Stomach (tissue), 9 donors: ENCODE results near the gene EXOC1. TPM values are rescaled to one million over a fixed set of nuclear protein-coding genes. Genes with fewer than 3 reads are reported as not detected.

Experiments used
- DNase-seq, 2 donors: peaks; one replicate each; pipeline versions ENCODE4 v3.0.0 to v3.0.0-alpha.2; 2013 to 2019
- H3K27ac ChIP-seq, 5 donors: fragments of 200-600 bp in 4 of 5; sonication (generic) in 4 of 5; one replicate each; pipeline ENCODE4 v1.5.1; 2013 to 2019; ENCODE audit warnings: mild to moderate bottlenecking in 1 of 5, moderate library complexity in 1 of 5
- H3K27me3 ChIP-seq, 3 donors: fragments of 200-600 bp; sonication (generic); one replicate each; pipeline ENCODE4 v1.5.1; 2017 to 2019; ENCODE audit warnings: mixed run types in 1 of 3
- H3K36me3 ChIP-seq, 4 donors: fragments of 200-600 bp; sonication (generic); 1 replicate in 3 of 4; 2 replicates in 1 of 4; pipeline ENCODE4 v1.5.1; 2016 to 2019
- H3K4me1 ChIP-seq, 4 donors: fragments of 200-600 bp; sonication (generic); one replicate each; pipeline ENCODE4 v1.5.1; 2016 to 2019
- H3K4me3 ChIP-seq, 4 donors: fragments of 200-600 bp; sonication (generic) in 3 of 4; one replicate each; pipeline ENCODE4 v1.5.1; 2016 to 2019; ENCODE audit warnings: mild to moderate bottlenecking in 1 of 4
- H3K9me3 ChIP-seq, 4 donors: fragments of 200-600 bp; sonication (generic); one replicate each; pipeline ENCODE4 v1.5.1; 2016 to 2019
- EP300 ChIP-seq: sonication (generic); formaldehyde crosslinking; IDR thresholded peaks from one replicate; pipeline ENCODE4 v1.6.1; 2017; ENCODE audit warnings: antibody characterized with exemption
- POLR2A ChIP-seq, 4 donors: fragments of 450-650 bp; IDR thresholded peaks; one replicate each; pipeline ENCODE4 v1.6.1; 2016; ENCODE audit warnings: antibody characterized with exemption in 4 of 4, control low read depth in 2 of 4, mild to moderate bottlenecking in 1 of 4, moderate library complexity in 1 of 4
- POLR2AphosphoS5 ChIP-seq, 3 donors: sonication (generic); formaldehyde crosslinking; IDR thresholded peaks; one replicate each; pipeline ENCODE4 v1.6.1; 2016; ENCODE audit warnings: antibody characterized with exemption in 3 of 3
- WGBS, 5 donors: extraction: QIAGEN DNeasy Blood & Tissue Kit in 3 of 5; methylation state at CpG; one replicate each; pipeline versions ENCODE4 v1.1.5 to v1.1.7; 2013 to 2018; 5-methylcytosine and 5-hydroxymethylcytosine counted together
- intact Hi-C: fragments of 100-400 bp; cut with DNase I; formaldehyde crosslinking; loops from one replicate; pipeline ENCODE4 v1.15.1; 2023; ENCODE audit warnings: low total_unique reads
- polyA plus RNA-seq, 3 donors: library from polyadenylated mRNA; stranded (reverse); fragments of 200-250 nt; gene quantifications; one replicate each; pipeline ENCODE4 v1.2.3, GENCODE V29; 2013
- total RNA-seq, 5 donors: library from RNA; depleted of rRNA; stranded (reverse); fragments of >200 nt; gene quantifications; one replicate each; pipeline versions ENCODE4 v1.1.0 to v1.2.3, GENCODE V29; 2014 to 2016
- TF ChIP-seq, protein P1 (sequence below), 7 experiments: fragments of 450-650 bp in 4 of 7; fragments of 200-600 bp in 3 of 7; sonication (generic) in 3 of 7; IDR thresholded peaks; one replicate each; pipeline ENCODE4 v1.5.1; 2016 to 2019; ENCODE audit warnings: antibody characterized with exemption in 7 of 7, control low read depth in 2 of 7, mild to moderate bottlenecking in 1 of 7
- donor health status: healthy with polysubstance abuse.
- donor health status: Bipolar disorder and iron deficiency.
- donor health status: healthy.

EXOC1 gene
- total and polyA plus RNA-seq, 8 donors = 10.1 to 174 (median 26.2) TPM

GRCh38 chr4:55902677-55903076 is 49.2 kb downstream of the EXOC1 start:
- Histone ChIP-seq H3K4me3 (no peak overlapping the region), H3K4me1 (peaks cover 0 to 7% (median 3%) of the 10 kb centered on the region in 4 donors), H3K36me3 (peaks cover 13 to 75% (median 65%) of the 10 kb centered on the region in 4 donors), H3K9me3 (no peaks in the 10 kb centered on the region), H3K27me3 (no peaks in the 10 kb centered on the region), H3K27ac (no peak overlapping the region)
- WGBS, 5 donors = 92 to 97% (median 97%) methylated on average over 4 of the region's 4 CpGs
- TF ChIP-seq POLR2A (IDR thresholded peaks at IDR 0.05) = no peak
- no peak for TF ChIP-seq POLR2AphosphoS5 (IDR thresholded peaks at IDR 0.05)
- TF ChIP-seq, protein P1, sequence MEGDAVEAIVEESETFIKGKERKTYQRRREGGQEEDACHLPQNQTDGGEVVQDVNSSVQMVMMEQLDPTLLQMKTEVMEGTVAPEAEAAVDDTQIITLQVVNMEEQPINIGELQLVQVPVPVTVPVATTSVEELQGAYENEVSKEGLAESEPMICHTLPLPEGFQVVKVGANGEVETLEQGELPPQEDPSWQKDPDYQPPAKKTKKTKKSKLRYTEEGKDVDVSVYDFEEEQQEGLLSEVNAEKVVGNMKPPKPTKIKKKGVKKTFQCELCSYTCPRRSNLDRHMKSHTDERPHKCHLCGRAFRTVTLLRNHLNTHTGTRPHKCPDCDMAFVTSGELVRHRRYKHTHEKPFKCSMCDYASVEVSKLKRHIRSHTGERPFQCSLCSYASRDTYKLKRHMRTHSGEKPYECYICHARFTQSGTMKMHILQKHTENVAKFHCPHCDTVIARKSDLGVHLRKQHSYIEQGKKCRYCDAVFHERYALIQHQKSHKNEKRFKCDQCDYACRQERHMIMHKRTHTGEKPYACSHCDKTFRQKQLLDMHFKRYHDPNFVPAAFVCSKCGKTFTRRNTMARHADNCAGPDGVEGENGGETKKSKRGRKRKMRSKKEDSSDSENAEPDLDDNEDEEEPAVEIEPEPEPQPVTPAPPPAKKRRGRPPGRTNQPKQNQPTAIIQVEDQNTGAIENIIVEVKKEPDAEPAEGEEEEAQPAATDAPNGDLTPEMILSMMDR (IDR thresholded peaks at IDR 0.05) = no peak
- TF ChIP-seq EP300 = no peak
- no peak for DNase-seq
- intact Hi-C loops = no loop called here

- H3K36me3 ChIP-seq = peaks cover 7 to 67% (median 58%) of the 10 kb centered on the region in 4 donors
- peaks cover 0 to 8% (median 3%) of the 10 kb centered on the region in 4 donors for H3K4me1 ChIP-seq
Observed at GRCh38 chr4:55903577-55903976, 50.1 kb downstream of the EXOC1 start.

DNA sequence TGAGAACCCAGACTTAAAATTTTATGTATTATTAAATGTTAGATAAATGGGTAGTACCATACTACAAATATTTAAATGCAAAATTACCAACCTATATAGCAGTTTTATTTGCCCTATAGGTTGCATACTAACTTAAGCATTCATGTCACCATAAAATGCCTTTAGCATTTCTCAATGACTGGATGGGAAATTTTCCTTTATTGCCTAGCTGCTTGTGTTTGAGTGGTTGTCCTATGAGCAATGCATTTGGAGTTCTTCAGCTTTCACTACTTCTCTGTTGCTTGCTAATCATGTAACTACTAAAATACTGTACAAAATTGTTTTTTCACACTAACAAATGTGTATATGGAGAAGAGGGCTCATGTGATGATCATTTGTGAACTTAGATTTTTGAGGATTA is 51.1 kb downstream of the EXOC1 start:
- Histone ChIP-seq H3K27ac (no peak overlapping the region), H3K9me3 (no peaks in the 10 kb centered on the region), H3K4me3 (no peak overlapping the region), H3K27me3 (no peaks in the 10 kb centered on the region), H3K4me1 (peaks cover 0 to 8% (median 3%) of the 10 kb centered on the region in 4 donors), H3K36me3 (peaks cover 7 to 60% (median 52%) of the 10 kb centered on the region in 4 donors)
- TF ChIP-seq POLR2AphosphoS5 (IDR thresholded peaks at IDR 0.05) (no peak), EP300 (no peak), POLR2A (IDR thresholded peaks at IDR 0.05) (no peak)
- TF ChIP-seq, protein P1 (IDR thresholded peaks at IDR 0.05) = no peak
- intact Hi-C loops = no loop called here
- no peak for DNase-seq

More at GRCh38 chr4:55903577-55903976, 50.1 kb downstream of the EXOC1 start:
- no peak overlapping the region for H3K27ac ChIP-seq
- H3K4me3 ChIP-seq = no peak overlapping the region
- H3K9me3 ChIP-seq = no peaks in the 10 kb centered on the region
- no peak for DNase-seq
- H3K27me3 ChIP-seq = no peaks in the 10 kb centered on the region
- intact Hi-C loops = no loop called here
- TF ChIP-seq POLR2A (IDR thresholded peaks at IDR 0.05) (no peak), EP300 (no peak), POLR2AphosphoS5 (IDR thresholded peaks at IDR 0.05) (no peak)
- TF ChIP-seq, protein P1 (IDR thresholded peaks at IDR 0.05) = no peak

DNA sequence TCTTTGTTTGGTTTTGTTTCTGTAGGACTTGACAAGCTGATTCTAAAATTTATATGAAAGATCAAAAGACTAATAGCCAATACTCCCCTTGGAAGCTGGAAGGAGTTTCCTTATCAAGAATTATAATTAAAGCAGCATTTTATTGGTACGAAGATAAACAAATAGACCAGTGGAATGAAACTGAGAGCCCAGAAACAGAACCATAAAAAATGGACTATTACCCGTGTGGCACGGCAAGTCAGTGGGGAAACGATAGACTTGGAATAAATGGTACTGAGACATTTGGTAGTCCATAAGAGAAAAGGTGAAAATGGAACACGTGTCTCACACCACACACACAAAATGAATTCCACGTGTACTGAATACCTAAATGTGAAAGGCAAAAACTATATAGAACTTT is 52.9 kb downstream of the EXOC1 start:
- H3K27ac ChIP-seq = no peak overlapping the region
- 72 to 85% (median 76%) methylated on average over 6 of the region's 6 CpGs for WGBS, 5 donors
- no peak for DNase-seq

More for the DNA sequence above, 52.9 kb downstream of the EXOC1 start:
- H3K27me3 ChIP-seq = no peaks in the 10 kb centered on the region
- peaks cover 0 to 8% (median 3%) of the 10 kb centered on the region in 4 donors for H3K4me1 ChIP-seq
- H3K36me3 ChIP-seq = peaks cover 4 to 46% (median 37%) of the 10 kb centered on the region in 4 donors
- intact Hi-C loops = no loop called here
- no peaks in the 10 kb centered on the region for H3K9me3 ChIP-seq
- TF ChIP-seq, protein P1 (IDR thresholded peaks at IDR 0.05) = no peak
- no peak for TF ChIP-seq POLR2A (IDR thresholded peaks at IDR 0.05)
- TF ChIP-seq POLR2AphosphoS5 (IDR thresholded peaks at IDR 0.05) = no peak
- TF ChIP-seq EP300 = no peak
- H3K4me3 ChIP-seq = no peak overlapping the region
